ENCODE measurements around the gene SLC25A38.

Gene SLC25A38

GRCh38 chr3:39339086-39339485, 44.1 kb upstream of the SLC25A38 start:
- Histone ChIP-seq H3K36me3 (replicated peaks in 1 of 2; ENCODE audit: control insufficient read depth in 2 of 2, insufficient read depth in 2 of 2, low read length in 2 of 2) (no peaks in the 10 kb centered on the region), H3K4me2 (ENCODE audit: insufficient read depth, low read length, poor library complexity, severe bottlenecking) (no peak overlapping the region), H2AK5ac (ENCODE audit: low read depth, low read length) (no peak overlapping the region), H2BK12ac (ENCODE audit: low read length) (no peak overlapping the region), H2BK120ac (ENCODE audit: low read depth, low read length) (no peak overlapping the region), H3K18ac (ENCODE audit: low read length) (no peak overlapping the region), H3K27ac (replicated peaks; ENCODE audit: low read length) (no peak overlapping the region), H3K4me1 (ENCODE audit: control insufficient read depth in 2 of 2, insufficient read depth in 1 of 2, low read depth in 1 of 2, low read length in 2 of 2) (no peaks in the 10 kb centered on the region), H3K79me1 (ENCODE audit: low read depth, low read length) (no peaks in the 10 kb centered on the region), H3K9ac (ENCODE audit: low read depth, low read length, poor library complexity) (no peak overlapping the region), H3K4ac (ENCODE audit: low read length) (no peak overlapping the region), H4K91ac (ENCODE audit: low read depth, low read length, poor library complexity) (no peak overlapping the region), H3K14ac (ENCODE audit: low read length) (no peak overlapping the region), H3K9me3 (replicated peaks in 1 of 2; ENCODE audit: control insufficient read depth in 2 of 2, insufficient read depth in 1 of 2, low read depth in 1 of 2, low read length in 2 of 2) (no peaks in the 10 kb centered on the region), H3K27me3 (ENCODE audit: control insufficient read depth in 3 of 3, insufficient read depth in 3 of 3, low read depth in 1 of 3, low read length in 3 of 3) (no peaks in the 10 kb centered on the region), H2BK15ac (ENCODE audit: low read length) (no peak overlapping the region), H3K4me3 (ENCODE audit: low read length in 2 of 2) (no peak overlapping the region), H3K23ac (ENCODE audit: low read depth, low read length, poor library complexity) (no peak overlapping the region), H2AFZ (ENCODE audit: low read length) (no peak overlapping the region), H2BK5ac (ENCODE audit: low read length) (no peak overlapping the region), H4K8ac (ENCODE audit: low read depth, low read length) (no peak overlapping the region)
- no CpG with 5 or more reads among the region's 1 CpG for WGBS, 2 donors (ENCODE audit: extremely low coverage in 2 of 2, insufficient read length in 2 of 2, insufficient replicate concordance in 1 of 2)
- no peak for DNase-seq (ENCODE audit: low spot score)

DNA sequence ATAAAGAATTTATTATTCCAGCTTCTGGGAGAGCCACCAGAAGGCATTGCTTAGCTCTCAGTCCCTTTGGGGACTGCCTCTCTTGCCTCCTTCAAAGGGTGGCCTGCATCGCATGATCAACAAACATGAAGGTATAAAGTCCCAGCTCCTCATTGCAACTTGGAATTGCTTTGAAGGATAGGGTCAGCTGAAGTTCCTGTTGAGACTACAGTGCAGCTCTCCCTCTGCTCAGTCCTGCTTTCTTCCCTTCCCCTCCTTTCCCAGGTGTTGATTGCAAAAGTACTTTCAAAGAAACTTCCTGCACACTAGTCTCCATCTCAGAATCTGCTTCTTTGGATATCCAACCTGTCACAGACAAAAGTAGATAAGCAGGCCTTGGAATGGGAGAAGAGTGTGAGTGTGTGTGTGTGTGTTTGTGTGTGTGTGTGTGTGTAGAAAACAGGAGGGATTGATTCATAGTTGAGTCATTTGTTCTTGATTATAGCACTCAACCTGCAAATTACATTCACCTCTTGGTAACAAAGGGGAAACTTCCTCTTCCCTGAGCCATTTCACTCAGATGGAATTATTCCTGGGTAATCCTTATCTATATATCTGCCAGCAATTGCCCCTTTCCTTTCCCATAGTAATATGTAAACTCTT, 40.0 kb upstream of the SLC25A38 start:
- H3K4ac ChIP-seq (ENCODE audit: low read length), result no peak overlapping the region
- no peak overlapping the region for H4K91ac ChIP-seq (ENCODE audit: low read depth, low read length, poor library complexity)
- H2BK120ac ChIP-seq (ENCODE audit: low read depth, low read length), result no peak overlapping the region
- H2AFZ ChIP-seq (ENCODE audit: low read length), result no peak overlapping the region
- no peaks in the 10 kb centered on the region for H3K36me3 ChIP-seq (replicated peaks in 1 of 2; ENCODE audit: control insufficient read depth in 2 of 2, insufficient read depth in 2 of 2, low read length in 2 of 2)
- H3K4me2 ChIP-seq (ENCODE audit: insufficient read depth, low read length, poor library complexity, severe bottlenecking), result no peak overlapping the region
- no peaks in the 10 kb centered on the region for H3K27me3 ChIP-seq (ENCODE audit: control insufficient read depth in 3 of 3, insufficient read depth in 3 of 3, low read depth in 1 of 3, low read length in 3 of 3)
- no peak overlapping the region for H3K9ac ChIP-seq (ENCODE audit: low read depth, low read length, poor library complexity)
- H3K27ac ChIP-seq (replicated peaks; ENCODE audit: low read length), result no peak overlapping the region
- H2BK5ac ChIP-seq (ENCODE audit: low read length), result no peak overlapping the region
- no peak overlapping the region for H3K23ac ChIP-seq (ENCODE audit: low read depth, low read length, poor library complexity)
- no peak overlapping the region for H2AK5ac ChIP-seq (ENCODE audit: low read depth, low read length)
- H3K79me1 ChIP-seq (ENCODE audit: low read depth, low read length), result no peaks in the 10 kb centered on the region
- no peak for DNase-seq (ENCODE audit: low spot score)
- H3K9me3 ChIP-seq (replicated peaks in 1 of 2; ENCODE audit: control insufficient read depth in 2 of 2, insufficient read depth in 1 of 2, low read depth in 1 of 2, low read length in 2 of 2), result no peaks in the 10 kb centered on the region
- no peak overlapping the region for H2BK15ac ChIP-seq (ENCODE audit: low read length)
- H3K14ac ChIP-seq (ENCODE audit: low read length), result no peak overlapping the region
- H3K4me3 ChIP-seq (ENCODE audit: low read length in 2 of 2), result peak overlapping the region in 1 of 2 donors; percentile 54
- H4K8ac ChIP-seq (ENCODE audit: low read depth, low read length), result no peak overlapping the region
- H2BK12ac ChIP-seq (ENCODE audit: low read length), result no peak overlapping the region
- H3K4me1 ChIP-seq (ENCODE audit: control insufficient read depth in 2 of 2, insufficient read depth in 1 of 2, low read depth in 1 of 2, low read length in 2 of 2), result no peaks in the 10 kb centered on the region
- no peak overlapping the region for H3K18ac ChIP-seq (ENCODE audit: low read length)
- no CpG with 5 or more reads among the region's 1 CpG for WGBS, 2 donors (ENCODE audit: extremely low coverage in 2 of 2, insufficient read length in 2 of 2, insufficient replicate concordance in 1 of 2)

GRCh38 chr3:39343760-39344159, 39.4 kb upstream of the SLC25A38 start:
- no peak for DNase-seq (ENCODE audit: low spot score)
- Histone ChIP-seq H3K4me1 (ENCODE audit: control insufficient read depth in 2 of 2, insufficient read depth in 1 of 2, low read depth in 1 of 2, low read length in 2 of 2) (no peaks in the 10 kb centered on the region), H3K4ac (ENCODE audit: low read length) (no peak overlapping the region), H3K79me1 (ENCODE audit: low read depth, low read length) (no peaks in the 10 kb centered on the region), H2BK120ac (ENCODE audit: low read depth, low read length) (no peak overlapping the region), H3K36me3 (replicated peaks in 1 of 2; ENCODE audit: control insufficient read depth in 2 of 2, insufficient read depth in 2 of 2, low read length in 2 of 2) (no peaks in the 10 kb centered on the region), H2BK15ac (ENCODE audit: low read length) (no peak overlapping the region), H3K14ac (ENCODE audit: low read length) (no peak overlapping the region), H3K27ac (replicated peaks; ENCODE audit: low read length) (no peak overlapping the region), H2AK5ac (ENCODE audit: low read depth, low read length) (no peak overlapping the region), H3K4me3 (ENCODE audit: low read length in 2 of 2) (no peak overlapping the region), H2BK12ac (ENCODE audit: low read length) (no peak overlapping the region), H3K27me3 (ENCODE audit: control insufficient read depth in 3 of 3, insufficient read depth in 3 of 3, low read depth in 1 of 3, low read length in 3 of 3) (no peaks in the 10 kb centered on the region), H3K9me3 (replicated peaks in 1 of 2; ENCODE audit: control insufficient read depth in 2 of 2, insufficient read depth in 1 of 2, low read depth in 1 of 2, low read length in 2 of 2) (no peaks in the 10 kb centered on the region), H3K18ac (ENCODE audit: low read length) (no peak overlapping the region), H3K9ac (ENCODE audit: low read depth, low read length, poor library complexity) (no peak overlapping the region), H3K23ac (ENCODE audit: low read depth, low read length, poor library complexity) (no peak overlapping the region), H2AFZ (ENCODE audit: low read length) (no peak overlapping the region), H4K91ac (ENCODE audit: low read depth, low read length, poor library complexity) (no peak overlapping the region), H2BK5ac (ENCODE audit: low read length) (no peak overlapping the region), H4K8ac (ENCODE audit: low read depth, low read length) (no peak overlapping the region), H3K4me2 (ENCODE audit: insufficient read depth, low read length, poor library complexity, severe bottlenecking) (no peak overlapping the region)

GRCh38 chr3:39344746-39345344, 38.3 kb upstream of the SLC25A38 start:
- Histone ChIP-seq H4K91ac (ENCODE audit: low read depth, low read length, poor library complexity) (no peak overlapping the region), H3K36me3 (replicated peaks in 1 of 2; ENCODE audit: control insufficient read depth in 2 of 2, insufficient read depth in 2 of 2, low read length in 2 of 2) (no peaks in the 10 kb centered on the region), H3K27ac (replicated peaks; ENCODE audit: low read length) (no peak overlapping the region), H3K23ac (ENCODE audit: low read depth, low read length, poor library complexity) (no peak overlapping the region), H3K4me1 (ENCODE audit: control insufficient read depth in 2 of 2, insufficient read depth in 1 of 2, low read depth in 1 of 2, low read length in 2 of 2) (peaks cover 0 to 2% of the 10 kb centered on the region in 2 donors), H3K18ac (ENCODE audit: low read length) (no peak overlapping the region), H3K14ac (ENCODE audit: low read length) (no peak overlapping the region), H2BK15ac (ENCODE audit: low read length) (no peak overlapping the region), H2AK5ac (ENCODE audit: low read depth, low read length) (no peak overlapping the region), H2BK12ac (ENCODE audit: low read length) (no peak overlapping the region), H2BK120ac (ENCODE audit: low read depth, low read length) (no peak overlapping the region), H3K9me3 (replicated peaks in 1 of 2; ENCODE audit: control insufficient read depth in 2 of 2, insufficient read depth in 1 of 2, low read depth in 1 of 2, low read length in 2 of 2) (no peaks in the 10 kb centered on the region), H4K8ac (ENCODE audit: low read depth, low read length) (no peak overlapping the region), H3K4me2 (ENCODE audit: insufficient read depth, low read length, poor library complexity, severe bottlenecking) (no peak overlapping the region), H3K27me3 (ENCODE audit: control insufficient read depth in 3 of 3, insufficient read depth in 3 of 3, low read depth in 1 of 3, low read length in 3 of 3) (no peaks in the 10 kb centered on the region), H2BK5ac (ENCODE audit: low read length) (no peak overlapping the region), H3K4me3 (ENCODE audit: low read length in 2 of 2) (no peak overlapping the region), H3K79me1 (ENCODE audit: low read depth, low read length) (no peaks in the 10 kb centered on the region), H3K4ac (ENCODE audit: low read length) (no peak overlapping the region), H2AFZ (ENCODE audit: low read length) (no peak overlapping the region), H3K9ac (ENCODE audit: low read depth, low read length, poor library complexity) (no peak overlapping the region)
- no peak for DNase-seq (ENCODE audit: low spot score)
